Upper lobe of left lung (tissue), 6 donors: Measurements from ENCODE around the gene IL36G. TPM values are rescaled to one million over a fixed set of nuclear protein-coding genes. Genes with fewer than 3 reads are reported as not detected.

Source experiments
- ATAC-seq, 2 donors: fragments of 200-7000 bp; cut with Tn5 transposase; one replicate each; pipeline ENCODE4 v1.9.1; 2022; ENCODE audit warnings: mild to moderate bottlenecking in 2 of 2, moderate library complexity in 2 of 2; ENCODE audit not compliant: low FRiP score in 2 of 2
- DNase-seq, 2 donors: peaks; one replicate each; pipeline ENCODE4 v3.0.0-alpha.2; 2019 to 2020
- H3K27ac ChIP-seq, 4 donors: fragments of 200-600 bp; sonication (generic); one replicate each; pipeline ENCODE4 v1.5.1; 2016 to 2019
- H3K27me3 ChIP-seq, 4 donors: fragments of 200-600 bp; sonication (generic); one replicate each; pipeline ENCODE4 v1.5.1; 2017 to 2019
- H3K36me3 ChIP-seq, 4 donors: fragments of 200-600 bp; sonication (generic); one replicate each; pipeline ENCODE4 v1.5.1; 2016 to 2019
- H3K4me1 ChIP-seq, 4 donors: fragments of 200-600 bp; sonication (generic); one replicate each; pipeline ENCODE4 v1.5.1; 2018 to 2019
- H3K4me3 ChIP-seq, 4 donors: fragments of 200-600 bp; sonication (generic); one replicate each; pipeline ENCODE4 v1.5.1; 2017 to 2019; ENCODE audit warnings: mild to moderate bottlenecking in 2 of 4, moderate library complexity in 1 of 4
- H3K9me3 ChIP-seq, 4 donors: fragments of 200-600 bp; sonication (generic); one replicate each; pipeline ENCODE4 v1.5.1; 2018 to 2019
- EP300 ChIP-seq, 4 donors: sonication (generic); formaldehyde crosslinking; IDR thresholded peaks; one replicate each; pipeline ENCODE4 v1.5.1; 2017; ENCODE audit warnings: antibody characterized with exemption in 4 of 4, control low read depth in 2 of 4
- POLR2A ChIP-seq, 4 donors: fragments of 450-650 bp; IDR thresholded peaks; one replicate each; pipeline ENCODE4 v1.5.1; 2016 to 2017; ENCODE audit warnings: antibody characterized with exemption in 4 of 4, mild to moderate bottlenecking in 2 of 4
- POLR2AphosphoS5 ChIP-seq, 2 donors: sonication (generic); formaldehyde crosslinking; IDR thresholded peaks; one replicate each; pipeline ENCODE4 v1.5.1; 2017; ENCODE audit warnings: antibody characterized with exemption in 2 of 2
- WGBS, 2 donors: methylation state at CpG; one replicate each; pipeline ENCODE4 v1.1.5; 2017 to 2018; 5-methylcytosine and 5-hydroxymethylcytosine counted together
- total RNA-seq, 6 donors: library from RNA; depleted of rRNA in 4 of 6; stranded (reverse); fragments of >200 nt in 4 of 6; gene quantifications; one replicate each; pipeline versions ENCODE4 v1.1.0 to v1.2.1, GENCODE V29; 2016 to 2021
- TF ChIP-seq, protein P1 (sequence below), 6 experiments: fragments of 450-650 bp in 4 of 6; fragments of 200-600 bp in 2 of 6; sonication (generic) in 2 of 6; IDR thresholded peaks; one replicate each; pipeline ENCODE4 v1.5.1; 2016 to 2019; ENCODE audit warnings: antibody characterized with exemption in 6 of 6
- donor health status: DM: no; HTN: no; CAD: no; lungs with moderate emphysema.
- donor health status: DM: no; HTN: yes; CAD: no; lungs with severe emphysema.

Gene IL36G
- total RNA-seq, 6 donors from 2014 or later, result not detected

DNA sequence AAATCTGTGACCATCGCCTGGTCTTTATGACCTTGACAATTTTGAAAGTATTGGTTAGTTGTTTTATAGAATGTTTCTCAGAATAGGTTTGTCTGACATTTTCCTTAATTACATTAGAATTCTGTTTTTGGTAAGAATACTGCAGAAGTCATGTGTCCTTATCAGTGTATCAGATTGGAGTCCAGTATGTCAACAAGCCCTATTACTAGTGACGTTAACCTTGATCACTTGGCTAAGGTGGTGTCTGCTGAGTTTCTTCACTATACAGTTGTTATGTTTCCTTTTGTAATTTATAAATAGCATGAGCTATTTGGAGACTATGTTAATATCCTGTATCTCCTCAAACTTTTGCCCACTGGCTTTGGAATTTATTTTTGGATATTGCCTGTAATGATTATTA lies 10.8 kb upstream of the IL36G start:
- TF ChIP-seq POLR2A (IDR thresholded peaks at IDR 0.05), result no peak
- TF ChIP-seq, protein P1, sequence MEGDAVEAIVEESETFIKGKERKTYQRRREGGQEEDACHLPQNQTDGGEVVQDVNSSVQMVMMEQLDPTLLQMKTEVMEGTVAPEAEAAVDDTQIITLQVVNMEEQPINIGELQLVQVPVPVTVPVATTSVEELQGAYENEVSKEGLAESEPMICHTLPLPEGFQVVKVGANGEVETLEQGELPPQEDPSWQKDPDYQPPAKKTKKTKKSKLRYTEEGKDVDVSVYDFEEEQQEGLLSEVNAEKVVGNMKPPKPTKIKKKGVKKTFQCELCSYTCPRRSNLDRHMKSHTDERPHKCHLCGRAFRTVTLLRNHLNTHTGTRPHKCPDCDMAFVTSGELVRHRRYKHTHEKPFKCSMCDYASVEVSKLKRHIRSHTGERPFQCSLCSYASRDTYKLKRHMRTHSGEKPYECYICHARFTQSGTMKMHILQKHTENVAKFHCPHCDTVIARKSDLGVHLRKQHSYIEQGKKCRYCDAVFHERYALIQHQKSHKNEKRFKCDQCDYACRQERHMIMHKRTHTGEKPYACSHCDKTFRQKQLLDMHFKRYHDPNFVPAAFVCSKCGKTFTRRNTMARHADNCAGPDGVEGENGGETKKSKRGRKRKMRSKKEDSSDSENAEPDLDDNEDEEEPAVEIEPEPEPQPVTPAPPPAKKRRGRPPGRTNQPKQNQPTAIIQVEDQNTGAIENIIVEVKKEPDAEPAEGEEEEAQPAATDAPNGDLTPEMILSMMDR (IDR thresholded peaks at IDR 0.05), result no peak
- no peak for TF ChIP-seq EP300 (IDR thresholded peaks at IDR 0.05)
- no peak for TF ChIP-seq POLR2AphosphoS5 (IDR thresholded peaks at IDR 0.05)
- Histone ChIP-seq H3K9me3 (no peaks in the 10 kb centered on the region), H3K27me3 (no peaks in the 10 kb centered on the region), H3K4me1 (no peaks in the 10 kb centered on the region), H3K4me3 (no peak overlapping the region), H3K27ac (no peak overlapping the region), H3K36me3 (no peaks in the 10 kb centered on the region)
- ATAC-seq (no peak), DNase-seq (no peak)
- 82 to 86% methylated on average over 2 of the region's 2 CpGs for WGBS, 2 donors

DNA sequence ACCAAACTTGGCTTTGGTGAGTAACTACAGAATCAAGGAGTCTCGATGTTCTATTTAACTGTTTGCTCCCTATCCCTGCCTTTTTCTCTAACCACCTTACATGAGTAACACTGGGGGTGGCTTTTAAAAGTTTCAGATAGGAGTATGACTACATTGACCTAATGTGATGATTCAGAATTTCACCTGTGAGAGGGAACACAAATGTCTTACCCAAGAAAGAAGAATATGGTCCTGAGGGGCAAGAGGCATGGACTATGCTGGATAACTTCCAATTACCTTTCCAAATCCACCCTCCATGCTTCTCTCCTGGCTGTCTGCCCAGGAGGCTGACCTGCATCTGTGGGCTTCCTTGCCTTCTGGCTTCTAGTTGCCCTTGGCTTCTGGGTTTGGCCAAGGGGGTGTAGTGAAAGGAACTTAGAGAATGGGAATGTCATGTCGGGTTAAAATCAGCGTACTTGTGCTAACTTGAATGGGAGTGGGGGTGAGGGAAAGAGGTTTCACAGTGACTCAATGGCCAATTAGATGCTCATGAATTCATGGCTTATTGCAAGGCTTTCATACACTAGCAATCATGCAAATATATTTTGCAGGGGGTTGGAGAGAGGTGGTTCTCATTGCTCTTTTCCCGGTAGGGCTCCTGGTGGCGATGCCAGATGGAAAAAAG lies 5.3 kb upstream of the IL36G start:
- Histone ChIP-seq H3K27ac (no peak overlapping the region), H3K36me3 (no peaks in the 10 kb centered on the region), H3K4me3 (no peak overlapping the region), H3K27me3 (no peaks in the 10 kb centered on the region), H3K9me3 (no peaks in the 10 kb centered on the region), H3K4me1 (no peaks in the 10 kb centered on the region)
- 92 to 98% methylated on average over 5 of the region's 5 CpGs for WGBS, 2 donors
- DNase-seq (no peak), ATAC-seq (no peak)
- TF ChIP-seq, protein P1 (IDR thresholded peaks at IDR 0.05), result no peak
- TF ChIP-seq EP300 (IDR thresholded peaks at IDR 0.05) (no peak), POLR2AphosphoS5 (IDR thresholded peaks at IDR 0.05) (no peak), POLR2A (IDR thresholded peaks at IDR 0.05) (no peak)

DNA sequence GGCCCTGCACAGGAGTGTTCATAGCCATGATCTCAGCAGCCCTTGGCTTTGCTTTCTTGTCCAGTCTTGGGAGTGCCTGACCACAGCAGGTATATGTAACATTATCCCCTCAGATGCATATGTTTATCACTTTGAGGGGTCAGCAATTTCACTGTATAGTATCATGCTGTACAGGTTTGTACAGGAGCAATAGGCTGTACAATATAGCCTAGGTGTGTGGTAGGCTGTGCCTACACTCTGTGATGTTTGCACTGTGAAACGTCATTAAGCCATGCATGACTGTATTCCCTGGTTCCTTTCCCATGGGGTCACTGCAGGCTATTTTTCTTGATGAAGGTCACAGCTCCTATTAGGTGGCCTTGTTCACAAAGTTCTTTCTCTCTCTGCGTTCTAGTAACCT lies 4.7 kb upstream of the IL36G start:
- TF ChIP-seq POLR2A (IDR thresholded peaks at IDR 0.05) (no peak), POLR2AphosphoS5 (IDR thresholded peaks at IDR 0.05) (no peak), EP300 (IDR thresholded peaks at IDR 0.05) (no peak)
- TF ChIP-seq, protein P1 (IDR thresholded peaks at IDR 0.05), result no peak
- Histone ChIP-seq H3K27me3 (no peaks in the 10 kb centered on the region), H3K9me3 (no peaks in the 10 kb centered on the region), H3K4me3 (no peak overlapping the region), H3K27ac (no peak overlapping the region), H3K4me1 (no peaks in the 10 kb centered on the region), H3K36me3 (no peaks in the 10 kb centered on the region)
- no peak for DNase-seq
- ATAC-seq, result no peak
- WGBS, 2 donors, result 58 to 83% methylated on average over 2 of the region's 2 CpGs

DNA sequence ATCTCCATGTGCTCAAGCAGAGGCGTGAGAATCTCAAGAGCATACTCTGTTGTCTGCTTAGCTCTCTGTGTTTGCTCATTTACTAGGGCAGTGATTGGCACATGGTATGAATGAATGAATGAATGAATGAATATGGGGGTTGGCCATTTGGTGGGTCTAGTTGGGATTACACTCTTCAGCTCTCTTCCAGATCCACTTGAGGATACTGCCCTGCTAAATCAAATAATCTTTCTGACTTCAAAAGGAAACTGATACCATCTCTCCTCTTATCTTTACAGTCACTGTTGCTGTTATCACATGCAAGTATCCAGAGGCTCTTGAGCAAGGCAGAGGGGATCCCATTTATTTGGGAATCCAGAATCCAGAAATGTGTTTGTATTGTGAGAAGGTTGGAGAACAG lies 1.9 kb downstream of the IL36G start:
- Histone ChIP-seq H3K4me3 (no peak overlapping the region), H3K27ac (no peak overlapping the region), H3K36me3 (no peaks in the 10 kb centered on the region), H3K27me3 (no peaks in the 10 kb centered on the region), H3K4me1 (no peaks in the 10 kb centered on the region), H3K9me3 (no peaks in the 10 kb centered on the region)
- no peak for DNase-seq
- no peak for ATAC-seq
- WGBS, 2 donors, result 88 to 89% methylated on average over 1 of the region's 1 CpG
- TF ChIP-seq POLR2AphosphoS5 (IDR thresholded peaks at IDR 0.05), result no peak
- TF ChIP-seq, protein P1 (IDR thresholded peaks at IDR 0.05), result no peak
- TF ChIP-seq POLR2A (IDR thresholded peaks at IDR 0.05), result no peak
- TF ChIP-seq EP300 (IDR thresholded peaks at IDR 0.05), result no peak

DNA sequence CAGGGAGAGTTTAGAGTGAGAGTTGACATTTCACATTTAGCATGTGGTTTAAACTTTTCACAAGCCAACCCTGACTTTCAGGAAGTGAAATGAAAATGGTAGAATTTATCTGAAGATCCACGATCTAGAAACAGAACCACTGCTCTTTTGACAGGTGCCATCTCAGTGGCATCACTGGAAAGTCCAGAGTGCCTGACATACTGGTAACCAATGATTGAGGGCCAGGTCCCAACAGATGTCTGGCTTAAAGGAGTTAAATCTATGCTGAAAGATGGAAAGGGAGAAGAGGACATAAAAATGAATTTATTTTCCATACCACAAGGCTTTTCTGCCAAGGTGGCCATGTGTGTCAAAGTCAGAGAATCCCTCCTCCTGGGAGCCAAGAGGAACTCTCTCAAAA lies 2.7 kb downstream of the IL36G start:
- TF ChIP-seq EP300 (IDR thresholded peaks at IDR 0.05) (no peak), POLR2A (IDR thresholded peaks at IDR 0.05) (no peak), POLR2AphosphoS5 (IDR thresholded peaks at IDR 0.05) (no peak)
- TF ChIP-seq, protein P1 (IDR thresholded peaks at IDR 0.05), result no peak
- WGBS, 2 donors, result 13 to 34% methylated on average over 1 of the region's 1 CpG
- Histone ChIP-seq H3K4me1 (no peaks in the 10 kb centered on the region), H3K36me3 (no peaks in the 10 kb centered on the region), H3K9me3 (no peaks in the 10 kb centered on the region), H3K27ac (no peak overlapping the region), H3K27me3 (no peaks in the 10 kb centered on the region), H3K4me3 (no peak overlapping the region)
- no peak for DNase-seq
- no peak for ATAC-seq
